HCT116 (cell line): ENCODE measurements around the gene PRMT9. TPM values are rescaled to one million over a fixed set of nuclear protein-coding genes. Genes with fewer than 3 reads are reported as not detected.

Experiments used
- ATAC-seq: fragments of 200-7000 bp; cut with Tn5 transposase; 2 replicates; pipeline ENCODE4 v1.9.1; 2020; ENCODE audit warnings: mild to moderate bottlenecking, moderate library complexity
- BruUV-seq: library from RNA; stranded (reverse); fragments of 400-500 nt; replicated peaks from 2 replicates; lab custom pipeline; 2021; lab: Mats Ljungman, UMichigan
- CTCF ChIA-PET: fragments of 300-600 bp; sonication (Branson Sonifier 250); formaldehyde crosslinking; loops from one replicate; lab custom pipeline; 2021; ENCODE audit warnings: antibody characterized with exemption; lab: Charles Lee
- POLR2A ChIA-PET: fragments of 300-600, 350-600 bp; sonication (Branson Sonifier 250); formaldehyde crosslinking; loops from one replicate; lab custom pipeline; 2021; ENCODE audit warnings: antibody characterized with exemption; lab: Charles Lee
- RAD21 ChIA-PET, 2 experiments: fragments of 300-600 bp; sonication (Branson Sonifier 250); formaldehyde crosslinking; loops; one replicate each; lab custom pipeline; 2023; ENCODE audit warnings: low total read pairs in 2 of 2; ENCODE audit not compliant: uncharacterized antibody in 2 of 2, unreplicated experiment in 2 of 2, low non-redundant PET in 1 of 2; lab: Charles Lee
- DNase-seq: peaks from one replicate; pipeline ENCODE4 v3.0.0-alpha.2; 2010; ENCODE audit warnings: low read depth, low spot score
- H2AFZ ChIP-seq: fragments of 200-600 bp; shearing (Covaris generic), sonication (generic); 2 replicates; pipeline ENCODE4 v1.6.1; 2017; ENCODE audit warnings: low read depth, mixed run types, mixed read lengths, antibody characterized with exemption, low read length; ENCODE audit not compliant: poor library complexity, severe bottlenecking
- H3K27ac ChIP-seq: 2 replicates; pipeline ENCODE4 v1.5.1; 2012; ENCODE audit warnings: low read depth, low read length
- H3K27me3 ChIP-seq: fragments of 200-600 bp; sonication (generic); 2 replicates; pipeline ENCODE4 v1.6.1; 2016; ENCODE audit warnings: mixed run types, low read length, mixed read lengths; ENCODE audit not compliant: insufficient read depth
- H3K36me3 ChIP-seq, 2 experiments: fragments of 200-500 bp in 1 of 2; fragments of 200-600 bp in 1 of 2; sonication (Bioruptor generic) in 1 of 2; sonication (generic) in 1 of 2; 2 replicates each; pipeline versions ENCODE4 v1.5.1 to v1.6.1; 2014 to 2016; ENCODE audit warnings: low read length in 2 of 2, inconsistent platforms in 1 of 2, mixed read lengths in 1 of 2, mixed run types in 1 of 2; ENCODE audit not compliant: insufficient read depth in 2 of 2, control insufficient read depth in 1 of 2
- H3K4me1 ChIP-seq, 2 experiments: fragments of 200-600 bp in 1 of 2; sonication (generic) in 1 of 2; 2 replicates each; pipeline versions ENCODE4 v1.5.1 to v1.6.1; 2012 to 2017; ENCODE audit warnings: low read length in 2 of 2, inconsistent platforms in 1 of 2, mild to moderate bottlenecking in 1 of 2, mixed read lengths in 1 of 2, mixed run types in 1 of 2, moderate library complexity in 1 of 2; ENCODE audit not compliant: insufficient read depth in 2 of 2, control insufficient read depth in 1 of 2
- H3K4me2 ChIP-seq: fragments of 200-600 bp; sonication (generic); 2 replicates; pipeline ENCODE4 v1.6.1; 2017; ENCODE audit warnings: mixed run types, low read length, mixed read lengths
- H3K4me3 ChIP-seq, 2 experiments: fragments of 200-600 bp in 1 of 2; sonication (generic) in 1 of 2; replicated peaks in 1 of 2; 2 replicates each; pipeline ENCODE4 v1.5.1; 2011 to 2016; ENCODE audit warnings: low read length in 2 of 2, control low read depth in 1 of 2, low read depth in 1 of 2, mild to moderate bottlenecking in 1 of 2, mixed read lengths in 1 of 2, mixed run types in 1 of 2
- H3K79me2 ChIP-seq: fragments of 200-600 bp; sonication (generic); 2 replicates; pipeline ENCODE4 v1.6.1; 2017; ENCODE audit warnings: mild to moderate bottlenecking, mixed run types, low read length, moderate library complexity, mixed read lengths; ENCODE audit not compliant: insufficient read depth
- H3K9ac ChIP-seq: fragments of 200-600 bp; sonication (generic); 2 replicates; pipeline ENCODE4 v1.6.1; 2016; ENCODE audit warnings: low read length, mixed read lengths
- H3K9me2 ChIP-seq: fragments of 200-600 bp; sonication (generic), shearing (Covaris generic); 2 replicates; pipeline ENCODE4 v1.6.1; 2017; ENCODE audit warnings: mixed run types, mild to moderate bottlenecking, moderate library complexity; ENCODE audit not compliant: insufficient read depth
- H3K9me3 ChIP-seq, 2 experiments: fragments of 200-500 bp in 1 of 2; fragments of 200-600 bp in 1 of 2; sonication (Bioruptor generic) in 1 of 2; sonication (generic) in 1 of 2; 2 replicates each; pipeline ENCODE4 v1.6.1; 2014 to 2017; ENCODE audit warnings: low read length in 2 of 2, mixed read lengths in 2 of 2, inconsistent platforms in 1 of 2, low read depth in 1 of 2, mild to moderate bottlenecking in 1 of 2, mixed run types in 1 of 2, moderate library complexity in 1 of 2; ENCODE audit not compliant: control insufficient read depth in 1 of 2, insufficient read depth in 1 of 2
- H4K20me1 ChIP-seq: fragments of 200-600 bp; sonication (generic), shearing (Covaris generic); 2 replicates; pipeline ENCODE4 v1.6.1; 2017; ENCODE audit warnings: mixed run types, mild to moderate bottlenecking, moderate library complexity; ENCODE audit not compliant: insufficient read depth
- CBX3 ChIP-seq: IDR thresholded peaks from 2 replicates; pipeline ENCODE4 v1.6.1; 2012; ENCODE audit warnings: low read depth
- EGR1 ChIP-seq: IDR thresholded peaks from 2 replicates; pipeline ENCODE4 v1.6.1; 2012; ENCODE audit warnings: low read depth
- ELF1 ChIP-seq: IDR thresholded peaks from 2 replicates; pipeline ENCODE4 v1.6.1; 2012; ENCODE audit warnings: low read depth, borderline replicate concordance
- EZH2 ChIP-seq: fragments of 200-600 bp; sonication (generic); IDR thresholded peaks from 2 replicates; pipeline ENCODE4 v1.6.1; 2017; ENCODE audit warnings: antibody characterized with exemption, mixed run types
- EZH2phosphoT487 ChIP-seq: fragments of 200-600 bp; IDR thresholded peaks from 2 replicates; pipeline ENCODE4 v1.6.1; 2018; ENCODE audit warnings: antibody characterized with exemption, borderline replicate concordance
- POLR2AphosphoS5 ChIP-seq: IDR thresholded peaks from 2 replicates; pipeline ENCODE4 v1.6.1; 2011; ENCODE audit warnings: mild to moderate bottlenecking, low read depth, low read length, moderate library complexity
- RAD21 ChIP-seq: IDR thresholded peaks from 2 replicates; pipeline ENCODE4 v1.6.1; 2012; ENCODE audit warnings: low read depth, mild to moderate bottlenecking
- SP1 ChIP-seq: IDR thresholded peaks from 2 replicates; pipeline ENCODE4 v1.6.1; 2012; ENCODE audit warnings: low read depth
- TCF7L2 ChIP-seq: IDR thresholded peaks from 2 replicates; pipeline ENCODE4 v1.7.0; 2011; ENCODE audit warnings: borderline replicate concordance, inconsistent platforms; ENCODE audit not compliant: insufficient read depth, insufficient read length; ENCODE audit errors: extremely low read depth
- ZFX ChIP-seq: fragments of 450-650 bp; IDR thresholded peaks from 2 replicates; pipeline ENCODE4 v1.6.1; 2017
- intact Hi-C: fragments of 100-400 bp; cut with micrococcal nuclease; formaldehyde crosslinking; loops from 2 replicates; pipeline ENCODE4 v1.10.0; 2022
- total RNA-seq: library from RNA; stranded (reverse); gene quantifications from one replicate; pipeline ENCODE4 v1.2.1, GENCODE V29; 2021; ENCODE audit not compliant: unreplicated experiment
- TF ChIP-seq, protein P1 (sequence below): IDR thresholded peaks from 2 replicates; pipeline ENCODE4 v1.6.1; 2011; ENCODE audit warnings: mild to moderate bottlenecking, low read length, moderate library complexity; ENCODE audit not compliant: insufficient replicate concordance; ENCODE audit errors: extremely low read depth
- TF ChIP-seq, protein P2 (sequence below), 3 experiments: fragments of 200-600 bp in 1 of 3; sonication (generic) in 1 of 3; IDR thresholded peaks in 2 of 3; conservative IDR thresholded peaks in 1 of 3; 2 replicates each; pipeline ENCODE4 v1.5.1; 2012 to 2017; ENCODE audit warnings: low read depth in 2 of 3, low read length in 2 of 3, antibody characterized with exemption in 1 of 3, borderline replicate concordance in 1 of 3, control low read depth in 1 of 3, mild to moderate bottlenecking in 1 of 3, mixed read lengths in 1 of 3, mixed run types in 1 of 3, moderate library complexity in 1 of 3; ENCODE audit not compliant: insufficient read depth in 1 of 3
- TF ChIP-seq, protein P3 (sequence below): IDR thresholded peaks from 2 replicates; pipeline ENCODE4 v1.6.1; 2012; ENCODE audit warnings: low read depth
- TF ChIP-seq, protein P4 (sequence below): IDR thresholded peaks from 2 replicates; pipeline ENCODE4 v1.6.1; 2012

The PRMT9 gene
- total RNA-seq, 1 experiment from 2014 or later = 5.8 TPM

DNA sequence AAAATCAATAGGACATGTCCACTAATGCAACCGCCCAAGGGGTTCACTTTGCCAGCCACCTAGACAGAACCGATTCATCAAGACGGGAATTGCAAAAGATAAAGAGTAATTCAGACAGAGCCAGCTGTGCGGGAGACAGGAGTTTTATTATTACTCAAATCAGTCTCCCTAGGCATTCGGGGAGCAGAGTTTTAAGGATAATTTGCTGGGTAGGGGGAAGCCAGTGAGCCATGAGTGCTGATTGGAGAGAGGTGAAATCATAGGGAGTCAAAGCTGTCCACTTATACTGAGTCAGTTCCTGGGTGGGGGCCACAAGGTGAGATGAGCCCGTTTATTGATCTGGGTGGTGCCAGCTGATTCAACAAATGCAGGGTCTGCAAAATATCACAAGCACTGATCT, 58.2 kb downstream of the PRMT9 start:
- no peak overlapping the region for H2AFZ ChIP-seq
- no peaks in the 10 kb centered on the region for H3K9me2 ChIP-seq
- peaks cover 22% of the 10 kb centered on the region for H3K79me2 ChIP-seq
- H3K4me1 ChIP-seq = peaks cover 0 to 3% of the 10 kb centered on the region in 2 experiments; a peak in 1 of 4 replicates
- H3K27me3 ChIP-seq = no peaks in the 10 kb centered on the region
- TF ChIP-seq RAD21 (no peak), EZH2phosphoT487 (no peak), EZH2 (no peak), ZFX (no peak), ELF1 (no peak), SP1 (no peak), EGR1 (no peak), POLR2AphosphoS5 (no peak), TCF7L2 (no peak), CBX3 (no peak)
- TF ChIP-seq, protein P1, sequence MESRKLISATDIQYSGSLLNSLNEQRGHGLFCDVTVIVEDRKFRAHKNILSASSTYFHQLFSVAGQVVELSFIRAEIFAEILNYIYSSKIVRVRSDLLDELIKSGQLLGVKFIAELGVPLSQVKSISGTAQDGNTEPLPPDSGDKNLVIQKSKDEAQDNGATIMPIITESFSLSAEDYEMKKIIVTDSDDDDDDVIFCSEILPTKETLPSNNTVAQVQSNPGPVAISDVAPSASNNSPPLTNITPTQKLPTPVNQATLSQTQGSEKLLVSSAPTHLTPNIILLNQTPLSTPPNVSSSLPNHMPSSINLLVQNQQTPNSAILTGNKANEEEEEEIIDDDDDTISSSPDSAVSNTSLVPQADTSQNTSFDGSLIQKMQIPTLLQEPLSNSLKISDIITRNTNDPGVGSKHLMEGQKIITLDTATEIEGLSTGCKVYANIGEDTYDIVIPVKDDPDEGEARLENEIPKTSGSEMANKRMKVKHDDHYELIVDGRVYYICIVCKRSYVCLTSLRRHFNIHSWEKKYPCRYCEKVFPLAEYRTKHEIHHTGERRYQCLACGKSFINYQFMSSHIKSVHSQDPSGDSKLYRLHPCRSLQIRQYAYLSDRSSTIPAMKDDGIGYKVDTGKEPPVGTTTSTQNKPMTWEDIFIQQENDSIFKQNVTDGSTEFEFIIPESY = no peak
- TF ChIP-seq, protein P2, sequence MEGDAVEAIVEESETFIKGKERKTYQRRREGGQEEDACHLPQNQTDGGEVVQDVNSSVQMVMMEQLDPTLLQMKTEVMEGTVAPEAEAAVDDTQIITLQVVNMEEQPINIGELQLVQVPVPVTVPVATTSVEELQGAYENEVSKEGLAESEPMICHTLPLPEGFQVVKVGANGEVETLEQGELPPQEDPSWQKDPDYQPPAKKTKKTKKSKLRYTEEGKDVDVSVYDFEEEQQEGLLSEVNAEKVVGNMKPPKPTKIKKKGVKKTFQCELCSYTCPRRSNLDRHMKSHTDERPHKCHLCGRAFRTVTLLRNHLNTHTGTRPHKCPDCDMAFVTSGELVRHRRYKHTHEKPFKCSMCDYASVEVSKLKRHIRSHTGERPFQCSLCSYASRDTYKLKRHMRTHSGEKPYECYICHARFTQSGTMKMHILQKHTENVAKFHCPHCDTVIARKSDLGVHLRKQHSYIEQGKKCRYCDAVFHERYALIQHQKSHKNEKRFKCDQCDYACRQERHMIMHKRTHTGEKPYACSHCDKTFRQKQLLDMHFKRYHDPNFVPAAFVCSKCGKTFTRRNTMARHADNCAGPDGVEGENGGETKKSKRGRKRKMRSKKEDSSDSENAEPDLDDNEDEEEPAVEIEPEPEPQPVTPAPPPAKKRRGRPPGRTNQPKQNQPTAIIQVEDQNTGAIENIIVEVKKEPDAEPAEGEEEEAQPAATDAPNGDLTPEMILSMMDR (IDR thresholded peaks at IDR 0.05 in 2 of 3, conservative IDR thresholded peaks at IDR 0.05 in 1 of 3; ENCODE audit: borderline replicate concordance in 1 of 3, insufficient read depth in 1 of 3, low read depth in 2 of 3, low read length in 2 of 3) = no peak
- TF ChIP-seq, protein P3, sequence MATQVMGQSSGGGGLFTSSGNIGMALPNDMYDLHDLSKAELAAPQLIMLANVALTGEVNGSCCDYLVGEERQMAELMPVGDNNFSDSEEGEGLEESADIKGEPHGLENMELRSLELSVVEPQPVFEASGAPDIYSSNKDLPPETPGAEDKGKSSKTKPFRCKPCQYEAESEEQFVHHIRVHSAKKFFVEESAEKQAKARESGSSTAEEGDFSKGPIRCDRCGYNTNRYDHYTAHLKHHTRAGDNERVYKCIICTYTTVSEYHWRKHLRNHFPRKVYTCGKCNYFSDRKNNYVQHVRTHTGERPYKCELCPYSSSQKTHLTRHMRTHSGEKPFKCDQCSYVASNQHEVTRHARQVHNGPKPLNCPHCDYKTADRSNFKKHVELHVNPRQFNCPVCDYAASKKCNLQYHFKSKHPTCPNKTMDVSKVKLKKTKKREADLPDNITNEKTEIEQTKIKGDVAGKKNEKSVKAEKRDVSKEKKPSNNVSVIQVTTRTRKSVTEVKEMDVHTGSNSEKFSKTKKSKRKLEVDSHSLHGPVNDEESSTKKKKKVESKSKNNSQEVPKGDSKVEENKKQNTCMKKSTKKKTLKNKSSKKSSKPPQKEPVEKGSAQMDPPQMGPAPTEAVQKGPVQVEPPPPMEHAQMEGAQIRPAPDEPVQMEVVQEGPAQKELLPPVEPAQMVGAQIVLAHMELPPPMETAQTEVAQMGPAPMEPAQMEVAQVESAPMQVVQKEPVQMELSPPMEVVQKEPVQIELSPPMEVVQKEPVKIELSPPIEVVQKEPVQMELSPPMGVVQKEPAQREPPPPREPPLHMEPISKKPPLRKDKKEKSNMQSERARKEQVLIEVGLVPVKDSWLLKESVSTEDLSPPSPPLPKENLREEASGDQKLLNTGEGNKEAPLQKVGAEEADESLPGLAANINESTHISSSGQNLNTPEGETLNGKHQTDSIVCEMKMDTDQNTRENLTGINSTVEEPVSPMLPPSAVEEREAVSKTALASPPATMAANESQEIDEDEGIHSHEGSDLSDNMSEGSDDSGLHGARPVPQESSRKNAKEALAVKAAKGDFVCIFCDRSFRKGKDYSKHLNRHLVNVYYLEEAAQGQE = no peak
- TF ChIP-seq, protein P4, sequence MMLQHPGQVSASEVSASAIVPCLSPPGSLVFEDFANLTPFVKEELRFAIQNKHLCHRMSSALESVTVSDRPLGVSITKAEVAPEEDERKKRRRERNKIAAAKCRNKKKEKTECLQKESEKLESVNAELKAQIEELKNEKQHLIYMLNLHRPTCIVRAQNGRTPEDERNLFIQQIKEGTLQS = no peak
- TF ChIP-seq, all 23 proteins: peak for 0
- Histone ChIP-seq H3K27ac (no peak overlapping the region), H4K20me1 (no peaks in the 10 kb centered on the region), H3K4me3 (no peak overlapping the region), H3K9me3 (no peaks in the 10 kb centered on the region), H3K4me2 (no peak overlapping the region), H3K36me3 (peaks cover 27 to 30% of the 10 kb centered on the region in 2 experiments; a peak in 3 of 4 replicates), H3K9ac (no peak overlapping the region)
- ChIA-PET POLR2A (no interaction called here), CTCF (no interaction called here), RAD21 (no interaction called here)
- BruUV-seq = no TSS peak
- ATAC-seq = no peak
- intact Hi-C loops = no loop called here
- DNase-seq = no peak
